BJ (cell line): ENCODE results near the gene SENP5. TPM values are rescaled to one million over a fixed set of nuclear protein-coding genes. Genes with fewer than 3 reads are reported as not detected.
A peak's percentile ranks its signal among the peaks of the same experiment; 100 is the strongest.
"Not testable (repeated sequence)": the region's sequence is repeated elsewhere in the genome, so short reads cannot be mapped to it uniquely, and the experiment has no call there.

Source experiments
- CTCF ChIA-PET: fragments of 350-600 bp; formaldehyde crosslinking; extraction: SDS; loops from one replicate; lab custom pipeline; 2021; ENCODE audit warnings: antibody characterized with exemption, inconsistent platforms; lab: Yijun Ruan, JAX
- POLR2A ChIA-PET: fragments of 300-600 bp; sonication (Branson Sonifier 250); formaldehyde crosslinking; extraction: SDS; loops from one replicate; lab custom pipeline; 2021; ENCODE audit warnings: antibody characterized with exemption; lab: Charles Lee
- DNase-seq: peaks from one replicate; pipeline ENCODE4 v3.0.0-alpha.2; 2011; ENCODE audit warnings: low read depth
- H3K27me3 ChIP-seq: 2 replicates; pipeline ENCODE4 v1.6.0; 2011; ENCODE audit warnings: low read length; ENCODE audit not compliant: control insufficient read depth, insufficient read depth
- H3K36me3 ChIP-seq: 2 replicates; pipeline ENCODE4 v1.5.1; 2011; ENCODE audit warnings: low read length; ENCODE audit not compliant: control insufficient read depth, insufficient read depth
- H3K4me3 ChIP-seq: 2 replicates; pipeline ENCODE4 v1.5.1; 2011; ENCODE audit warnings: low read depth, mild to moderate bottlenecking, control low read depth, low read length
- CTCF ChIP-seq: IDR thresholded peaks from 2 replicates; pipeline ENCODE4 v1.5.1; 2011; ENCODE audit warnings: low read depth, mild to moderate bottlenecking, control low read depth, inconsistent platforms, low read length, moderate library complexity; ENCODE audit not compliant: insufficient read depth
- polyA minus RNA-seq: library from RNA; depleted of rRNA, polyadenylated mRNA; stranded (reverse); fragments of >200 nt; gene quantifications from 2 replicates; pipeline ENCODE4 v1.2.3, GENCODE V29; 2011; rRNA and poly(A)+ RNA removed
- polyA plus RNA-seq: library from polyadenylated mRNA; depleted of rRNA; stranded (reverse); fragments of >200 nt; gene quantifications from 2 replicates; pipeline ENCODE4 v1.2.3, GENCODE V29; 2011; rRNA removed

Gene SENP5
- polyA plus RNA-seq (12.0 and 16.6 TPM in 2 replicates), polyA minus RNA-seq (44.9 and 67.1 TPM in 2 replicates)

- POLR2A ChIA-PET, result interaction anchor here (0.6 to 1.0 kb wide), 4 partner anchors 9 to 1417 kb away, joined by 3 to 13 read pairs (median 4); no protein-coding TSS in a partner anchor
- H3K4me3 ChIP-seq, result peak within 1 kb of the TSS; percentile 94
- no peaks in the 10 kb centered on the region for H3K36me3 ChIP-seq
- no peak for TF ChIP-seq CTCF
- H3K27me3 ChIP-seq, result no peaks in the 10 kb centered on the region
- DNase-seq, result peak; percentile 27
- CTCF ChIA-PET, result interaction anchor here (1.4 kb wide), 1 partner anchor 32 kb away, joined by 4 read pairs; no protein-coding TSS in a partner anchor
Measured at GRCh38 chr3:196867507-196868296, at the start of gene SENP5. SENP5 (plus strand) TSS chr3:196867920; CDS start chr3:196885182, 17,262 bp downstream.

GRCh38 chr3:196821806-196822355, 45.8 kb upstream of the SENP5 start:
- peaks cover 14% of the 10 kb centered on the region for H3K36me3 ChIP-seq
- no peaks in the 10 kb centered on the region for H3K27me3 ChIP-seq
- DNase-seq, result no peak
- H3K4me3 ChIP-seq, result no peak overlapping the region
- no peak for TF ChIP-seq CTCF
- ChIA-PET POLR2A (no interaction called here), CTCF (no interaction called here)

GRCh38 chr3:196829651-196830050, 38.1 kb upstream of the SENP5 start:
- H3K27me3 ChIP-seq, DNase-seq, H3K4me3 ChIP-seq, POLR2A ChIA-PET, CTCF ChIA-PET, H3K36me3 ChIP-seq: not testable (repeated sequence)

GRCh38 chr3:196835086-196835485, 32.6 kb upstream of the SENP5 start:
- ChIA-PET POLR2A (no interaction called here), CTCF (interaction anchor here (0.9 to 2.0 kb wide), 4 partner anchors 14 to 343 kb away, joined by 3 to 4 read pairs (median 4); partner anchors contain the start of genes NCBP2 and SENP5)
- H3K36me3 ChIP-seq, result peaks cover 2% of the 10 kb centered on the region
- H3K27me3 ChIP-seq, result no peaks in the 10 kb centered on the region
- no peak overlapping the region for H3K4me3 ChIP-seq
- no peak for DNase-seq
- no peak for TF ChIP-seq CTCF

GRCh38 chr3:196836626-196837025, 31.1 kb upstream of the SENP5 start:
- DNase-seq, H3K36me3 ChIP-seq, H3K4me3 ChIP-seq, H3K27me3 ChIP-seq: not testable (repeated sequence)
- POLR2A ChIA-PET, result interaction anchor here (0.6 kb wide), 1 partner anchor 8 kb away, joined by 4 read pairs; no protein-coding TSS in a partner anchor
- CTCF ChIA-PET, result interaction anchor here (0.9 to 2.0 kb wide), 7 partner anchors 11 to 136 kb away, joined by 3 to 16 read pairs (median 5); partner anchors contain the start of genes NCBP2 and PIGZ
